HL-60 (cell line): Measurements from ENCODE around the gene LRRC71.

Experiments
- DNase-seq, 2 experiments: peaks; one replicate each; pipeline ENCODE4 v3.0.0-alpha.2; 2010 to 2020; ENCODE audit warnings: low read depth in 1 of 2, low spot score in 1 of 2
- H3K27ac ChIP-seq: fragments of 250-450 bp; sonication (Bioruptor Pico); replicated peaks from 2 replicates; pipeline ENCODE4 v1.5.1; 2020; ENCODE audit warnings: mild to moderate bottlenecking, moderate library complexity
- H3K27me3 ChIP-seq: fragments of 250-450 bp; sonication (Bioruptor Pico); 2 replicates; pipeline ENCODE4 v1.5.1; 2021; ENCODE audit warnings: mild to moderate bottlenecking, moderate library complexity; ENCODE audit not compliant: insufficient read depth, poor library complexity, severe bottlenecking
- H3K4me3 ChIP-seq: replicated peaks from 2 replicates; pipeline ENCODE4 v1.5.1; 2011; ENCODE audit warnings: mild to moderate bottlenecking, control low read depth, low read length; ENCODE audit not compliant: insufficient read depth
- GABPA ChIP-seq: IDR thresholded peaks from 2 replicates; pipeline ENCODE4 v1.6.1; 2012; ENCODE audit warnings: low read depth
- POLR2AphosphoS5 ChIP-seq: IDR thresholded peaks from 2 replicates; pipeline ENCODE4 v1.6.1; 2012; ENCODE audit warnings: low read depth
- SPI1 ChIP-seq: IDR thresholded peaks from 2 replicates; pipeline ENCODE4 v1.6.1; 2012; ENCODE audit warnings: low read depth, mild to moderate bottlenecking, borderline replicate concordance
- TF ChIP-seq, protein P1 (sequence below): IDR thresholded peaks from 2 replicates; pipeline ENCODE4 v1.6.1; 2012; ENCODE audit warnings: low read depth; ENCODE audit not compliant: insufficient replicate concordance
- TF ChIP-seq, protein P2 (sequence below): IDR thresholded peaks from one replicate; pipeline ENCODE4 v1.5.1; 2011; ENCODE audit warnings: low read length, control low read depth, inconsistent platforms; ENCODE audit not compliant: insufficient read depth

LRRC71 gene

DNA sequence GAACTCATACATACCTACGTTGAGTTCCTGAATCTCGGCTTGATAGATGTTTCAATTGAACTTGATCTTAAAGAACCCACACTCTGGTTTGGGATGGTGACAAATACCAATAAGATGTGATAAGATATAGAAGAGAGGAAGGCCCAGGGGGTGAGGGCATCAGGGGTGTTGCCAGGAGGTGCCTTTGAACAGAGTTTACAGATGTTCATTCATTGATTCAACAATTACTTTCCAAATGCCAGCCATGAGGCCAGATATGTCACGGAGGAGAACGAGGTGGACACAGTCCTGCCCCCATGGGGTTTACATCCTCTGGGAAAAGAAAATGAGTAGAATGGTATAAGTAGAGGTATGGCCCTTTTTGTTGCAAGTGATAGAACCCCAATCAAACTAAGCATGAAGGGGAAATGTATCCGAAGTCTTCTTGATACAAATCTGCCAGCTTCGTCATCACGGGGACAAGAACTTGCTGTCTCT, 659 bp downstream of the LRRC71 start:
- TF ChIP-seq POLR2AphosphoS5 (no peak), SPI1 (no peak), GABPA (no peak)
- TF ChIP-seq, protein P1, sequence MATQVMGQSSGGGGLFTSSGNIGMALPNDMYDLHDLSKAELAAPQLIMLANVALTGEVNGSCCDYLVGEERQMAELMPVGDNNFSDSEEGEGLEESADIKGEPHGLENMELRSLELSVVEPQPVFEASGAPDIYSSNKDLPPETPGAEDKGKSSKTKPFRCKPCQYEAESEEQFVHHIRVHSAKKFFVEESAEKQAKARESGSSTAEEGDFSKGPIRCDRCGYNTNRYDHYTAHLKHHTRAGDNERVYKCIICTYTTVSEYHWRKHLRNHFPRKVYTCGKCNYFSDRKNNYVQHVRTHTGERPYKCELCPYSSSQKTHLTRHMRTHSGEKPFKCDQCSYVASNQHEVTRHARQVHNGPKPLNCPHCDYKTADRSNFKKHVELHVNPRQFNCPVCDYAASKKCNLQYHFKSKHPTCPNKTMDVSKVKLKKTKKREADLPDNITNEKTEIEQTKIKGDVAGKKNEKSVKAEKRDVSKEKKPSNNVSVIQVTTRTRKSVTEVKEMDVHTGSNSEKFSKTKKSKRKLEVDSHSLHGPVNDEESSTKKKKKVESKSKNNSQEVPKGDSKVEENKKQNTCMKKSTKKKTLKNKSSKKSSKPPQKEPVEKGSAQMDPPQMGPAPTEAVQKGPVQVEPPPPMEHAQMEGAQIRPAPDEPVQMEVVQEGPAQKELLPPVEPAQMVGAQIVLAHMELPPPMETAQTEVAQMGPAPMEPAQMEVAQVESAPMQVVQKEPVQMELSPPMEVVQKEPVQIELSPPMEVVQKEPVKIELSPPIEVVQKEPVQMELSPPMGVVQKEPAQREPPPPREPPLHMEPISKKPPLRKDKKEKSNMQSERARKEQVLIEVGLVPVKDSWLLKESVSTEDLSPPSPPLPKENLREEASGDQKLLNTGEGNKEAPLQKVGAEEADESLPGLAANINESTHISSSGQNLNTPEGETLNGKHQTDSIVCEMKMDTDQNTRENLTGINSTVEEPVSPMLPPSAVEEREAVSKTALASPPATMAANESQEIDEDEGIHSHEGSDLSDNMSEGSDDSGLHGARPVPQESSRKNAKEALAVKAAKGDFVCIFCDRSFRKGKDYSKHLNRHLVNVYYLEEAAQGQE: no peak
- TF ChIP-seq, protein P2, sequence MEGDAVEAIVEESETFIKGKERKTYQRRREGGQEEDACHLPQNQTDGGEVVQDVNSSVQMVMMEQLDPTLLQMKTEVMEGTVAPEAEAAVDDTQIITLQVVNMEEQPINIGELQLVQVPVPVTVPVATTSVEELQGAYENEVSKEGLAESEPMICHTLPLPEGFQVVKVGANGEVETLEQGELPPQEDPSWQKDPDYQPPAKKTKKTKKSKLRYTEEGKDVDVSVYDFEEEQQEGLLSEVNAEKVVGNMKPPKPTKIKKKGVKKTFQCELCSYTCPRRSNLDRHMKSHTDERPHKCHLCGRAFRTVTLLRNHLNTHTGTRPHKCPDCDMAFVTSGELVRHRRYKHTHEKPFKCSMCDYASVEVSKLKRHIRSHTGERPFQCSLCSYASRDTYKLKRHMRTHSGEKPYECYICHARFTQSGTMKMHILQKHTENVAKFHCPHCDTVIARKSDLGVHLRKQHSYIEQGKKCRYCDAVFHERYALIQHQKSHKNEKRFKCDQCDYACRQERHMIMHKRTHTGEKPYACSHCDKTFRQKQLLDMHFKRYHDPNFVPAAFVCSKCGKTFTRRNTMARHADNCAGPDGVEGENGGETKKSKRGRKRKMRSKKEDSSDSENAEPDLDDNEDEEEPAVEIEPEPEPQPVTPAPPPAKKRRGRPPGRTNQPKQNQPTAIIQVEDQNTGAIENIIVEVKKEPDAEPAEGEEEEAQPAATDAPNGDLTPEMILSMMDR: no peak
- H3K4me3 ChIP-seq: no peak overlapping the region
- no peak for DNase-seq
- no peak overlapping the region for H3K27ac ChIP-seq
- H3K27me3 ChIP-seq: peaks cover 69% of the 10 kb centered on the region

GRCh38 chr1:156922986-156923669, 2.7 kb downstream of the LRRC71 start:
- Histone ChIP-seq H3K27me3 (peaks cover 82% of the 10 kb centered on the region), H3K4me3 (no peak overlapping the region), H3K27ac (no peak overlapping the region)
- no peak for DNase-seq
- TF ChIP-seq, protein P1: no peak
- TF ChIP-seq, protein P2: no peak
- TF ChIP-seq GABPA: no peak
- no peak for TF ChIP-seq SPI1
- no peak for TF ChIP-seq POLR2AphosphoS5

GRCh38 chr1:156923670-156924477, 3.4 kb downstream of the LRRC71 start:
- no peak overlapping the region for H3K4me3 ChIP-seq
- TF ChIP-seq GABPA: no peak
- no peak for TF ChIP-seq SPI1
- TF ChIP-seq POLR2AphosphoS5: no peak
- TF ChIP-seq, protein P2: no peak
- TF ChIP-seq, protein P1: no peak
- no peak for DNase-seq
- peaks cover 77% of the 10 kb centered on the region for H3K27me3 ChIP-seq
- no peak overlapping the region for H3K27ac ChIP-seq
